B cell (primary cell): Measurements from ENCODE around the gene FARP1. TPM values are rescaled to one million over a fixed set of nuclear protein-coding genes. Genes with fewer than 3 reads are reported as not detected.
A peak's percentile ranks its signal among the peaks of the same experiment; 100 is the strongest.

Experiments used
- ATAC-seq: fragments of 200-7000 bp; cut with Tn5 transposase; one replicate; pipeline ENCODE4 v1.10.0; 2021; ENCODE audit warnings: low read depth, mild to moderate bottlenecking, moderate number of reproducible peaks, moderate library complexity
- CTCF ChIA-PET: fragments of 350-600 bp; sonication (Branson Sonifier 250); formaldehyde crosslinking; loops from one replicate; lab custom pipeline; 2021; ENCODE audit warnings: antibody characterized with exemption, inconsistent platforms; lab: Charles Lee
- POLR2A ChIA-PET: fragments of 350-600 bp; sonication (Branson Sonifier 250); formaldehyde crosslinking; loops from one replicate; lab custom pipeline; 2021; ENCODE audit warnings: antibody characterized with exemption; lab: Charles Lee
- DNase-seq: peaks from one replicate; pipeline ENCODE4 v3.0.0; 2013
- H2AFZ ChIP-seq: 2 replicates; pipeline ENCODE4 v1.6.1; 2012; ENCODE audit warnings: mild to moderate bottlenecking, low read depth, low read length; ENCODE audit not compliant: insufficient read depth, poor library complexity, severe bottlenecking
- H3K27ac ChIP-seq, 2 donors: 1 replicate in 1 of 2; 2 replicates in 1 of 2; pipeline ENCODE4 v1.5.1; 2012 to 2013; ENCODE audit warnings: low read length in 2 of 2, mild to moderate bottlenecking in 2 of 2, moderate library complexity in 1 of 2
- H3K27me3 ChIP-seq, 4 experiments: fragments of 200-600 bp in 1 of 4; sonication (generic) in 1 of 4; replicated peaks in 1 of 4; 1 replicate in 2 of 4; 2 replicates in 2 of 4; pipeline versions ENCODE4 v1.6.1 to v1.7.0; 2013 to 2016; ENCODE audit warnings: low read length in 3 of 4, mild to moderate bottlenecking in 2 of 4, mixed read lengths in 1 of 4, moderate library complexity in 1 of 4; ENCODE audit not compliant: insufficient read depth in 4 of 4, control insufficient read depth in 3 of 4; ENCODE audit errors: control extremely low read depth in 1 of 4
- H3K36me3 ChIP-seq, 2 experiments: replicated peaks in 1 of 2; 1 replicate in 1 of 2; 2 replicates in 1 of 2; pipeline versions ENCODE4 v1.6.1 to v1.7.1; 2013; ENCODE audit warnings: low read length in 1 of 2; ENCODE audit not compliant: insufficient read depth in 2 of 2, control insufficient read depth in 1 of 2; ENCODE audit errors: control extremely low read depth in 1 of 2, extremely low read depth in 1 of 2
- H3K4me1 ChIP-seq, 2 donors: fragments of 200-600 bp in 1 of 2; sonication (generic) in 1 of 2; 1 replicate in 1 of 2; 2 replicates in 1 of 2; pipeline versions ENCODE4 v1.5.1 to v1.6.1; 2013 to 2017; ENCODE audit warnings: low read length in 2 of 2; ENCODE audit not compliant: control insufficient read depth in 2 of 2, insufficient read depth in 2 of 2
- H3K4me2 ChIP-seq: replicated peaks from 2 replicates; pipeline ENCODE3; 2012; ENCODE audit warnings: mild to moderate bottlenecking, low read depth, low read length; ENCODE audit not compliant: poor library complexity, severe bottlenecking
- H3K4me3 ChIP-seq, 5 experiments: fragments of 200-600 bp in 1 of 5; sonication (generic) in 1 of 5; 1 replicate in 3 of 5; 2 replicates in 2 of 5; pipeline versions ENCODE4 v1.5.1 to v1.7.0; 2011 to 2016; ENCODE audit warnings: low read length in 4 of 5, mild to moderate bottlenecking in 4 of 5, low read depth in 2 of 5, control low read depth in 1 of 5, moderate library complexity in 1 of 5; ENCODE audit not compliant: insufficient read depth in 1 of 5; ENCODE audit errors: control extremely low read depth in 1 of 5, extremely low read depth in 1 of 5
- H3K79me2 ChIP-seq: fragments of 200-600 bp; sonication (generic); one replicate; pipeline ENCODE4 v1.6.0; 2016; ENCODE audit warnings: low read length; ENCODE audit not compliant: control insufficient read depth, insufficient read depth
- H3K9ac ChIP-seq: fragments of 200-600 bp; sonication (generic); 2 replicates; pipeline ENCODE4 v1.6.1; 2017; ENCODE audit warnings: mild to moderate bottlenecking, low read length, moderate library complexity
- H3K9me3 ChIP-seq, 3 donors: one replicate each; pipeline versions ENCODE4 v1.6.1 to v1.7.1; 2013; ENCODE audit warnings: low read length in 2 of 3; ENCODE audit not compliant: control insufficient read depth in 2 of 3, insufficient read depth in 1 of 3; ENCODE audit errors: control extremely low read depth in 1 of 3
- H4K20me1 ChIP-seq: 2 replicates; pipeline ENCODE4 v1.6.0; 2012; ENCODE audit warnings: mild to moderate bottlenecking, low read length; ENCODE audit not compliant: insufficient read depth, control insufficient read depth, poor library complexity, severe bottlenecking
- H3K27ac Mint-ChIP-seq: one replicate; pipeline ENCODE4 v1.8.0; 2021; ENCODE audit warnings: mixed read lengths
- H3K27me3 Mint-ChIP-seq: one replicate; pipeline ENCODE4 v1.8.0; 2021; ENCODE audit warnings: mixed read lengths
- H3K4me1 Mint-ChIP-seq: one replicate; pipeline ENCODE4 v1.8.0; 2021; ENCODE audit warnings: mixed read lengths
- H3K4me3 Mint-ChIP-seq: one replicate; pipeline ENCODE4 v1.8.0; 2021; ENCODE audit warnings: mixed read lengths
- H3K9me3 Mint-ChIP-seq: one replicate; pipeline ENCODE4 v1.8.0; 2022; ENCODE audit warnings: mixed read lengths; ENCODE audit not compliant: insufficient read depth
- EZH2 ChIP-seq: IDR thresholded peaks from 2 replicates; pipeline ENCODE4 v1.6.1; 2012; ENCODE audit warnings: borderline replicate concordance, low read depth, mild to moderate bottlenecking, moderate library complexity, low read length; ENCODE audit not compliant: insufficient read depth, poor library complexity, severe bottlenecking
- WGBS: methylation state at CpG from one replicate; pipeline ENCODE4 v1.1.5; 2013; ENCODE audit warnings: missing lambda C conversion rate; ENCODE audit not compliant: insufficient coverage; 5-methylcytosine and 5-hydroxymethylcytosine counted together
- intact Hi-C: fragments of 100-400 bp; cut with micrococcal nuclease; formaldehyde crosslinking; loops from one replicate; pipeline ENCODE4 v1.10.0; 2022
- polyA plus RNA-seq: library from polyadenylated mRNA; depleted of rRNA; stranded (reverse); fragments of >200 nt; gene quantifications from 2 replicates; pipeline ENCODE4 v1.2.3, GENCODE V29; 2012
- total RNA-seq, 2 donors: library from RNA; stranded (reverse); fragments of 120-200 nt in 1 of 2; gene quantifications; 1 replicate in 1 of 2; 2 replicates in 1 of 2; pipeline versions ENCODE4 v1.2.3 to v1.2.4, GENCODE V29; 2013 to 2022
- TF ChIP-seq, protein P1 (sequence below): fragments of 200-600 bp; IDR thresholded peaks from one replicate; pipeline ENCODE4 v1.8.0; 2022; ENCODE audit warnings: antibody characterized with exemption, mild to moderate bottlenecking

Gene FARP1
- total and polyA plus RNA-seq, 2 donors (not counting 1 experiment from before 2014, with no cell fraction given): 0.15 to 1.5 TPM

DNA sequence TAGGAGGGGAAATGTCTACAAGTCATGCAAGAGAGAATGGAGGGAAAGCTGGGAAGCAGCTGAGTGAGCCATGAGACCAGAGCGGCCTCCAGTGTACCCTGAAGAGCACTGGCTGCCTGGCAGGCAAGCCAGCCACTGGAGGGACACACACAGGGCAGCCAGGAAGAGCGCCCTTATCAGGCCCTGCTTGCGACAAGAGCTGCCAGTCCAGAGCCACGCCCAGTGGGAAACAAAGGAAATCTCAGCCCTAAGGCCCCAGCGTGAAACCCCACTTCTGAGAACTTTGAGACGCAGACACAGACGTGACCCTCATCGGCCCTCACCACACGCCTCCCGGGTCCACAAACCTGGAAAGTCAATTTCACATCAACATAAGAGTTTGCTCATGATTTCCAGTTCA, 329.0 kb downstream of the FARP1 start:
- POLR2A ChIA-PET: no interaction called here
- ATAC-seq: no peak

DNA sequence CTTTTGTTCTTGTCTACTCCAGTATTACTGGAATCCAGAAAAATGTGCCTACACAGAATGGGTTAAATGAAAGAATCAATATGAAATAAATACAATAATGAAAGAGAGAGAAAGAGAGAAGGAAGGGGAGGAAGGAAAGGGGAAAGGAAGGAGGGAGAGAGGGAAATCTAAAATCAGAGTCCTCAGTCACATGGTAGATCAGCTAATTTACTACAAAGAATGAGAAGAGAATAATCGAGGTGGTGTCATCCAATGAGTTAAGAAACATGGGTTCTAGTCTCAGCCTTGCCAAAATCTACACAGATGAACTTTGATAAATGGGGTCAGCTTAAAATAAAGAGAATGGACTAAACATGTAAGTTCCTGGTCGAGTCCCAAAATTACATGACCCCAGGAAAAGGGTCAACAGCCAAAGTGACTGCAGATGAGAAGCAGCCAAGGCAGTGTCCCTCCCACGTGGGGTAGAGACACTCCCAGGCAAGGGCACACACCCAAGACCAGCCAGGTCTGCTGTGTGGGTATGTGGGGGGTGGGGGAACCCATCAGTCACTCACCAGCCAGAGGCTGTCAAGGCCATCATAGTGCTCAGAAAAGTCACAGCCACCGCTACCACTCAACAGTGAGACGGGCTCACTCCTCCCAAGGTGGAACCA, 330.4 kb downstream of the FARP1 start:
- Histone ChIP-seq H3K4me2 (no peak overlapping the region), H4K20me1 (peaks cover 82% of the 10 kb centered on the region), H3K9me3 (peaks cover 0 to 4% (median 0%) of the 10 kb centered on the region in 3 donors), H3K79me2 (peaks cover 72% of the 10 kb centered on the region), H3K4me1 (peaks cover 23% of the 10 kb centered on the region in 2 donors), H3K36me3 (peaks cover 3 to 55% of the 10 kb centered on the region in 2 experiments), H3K4me3 (no peak overlapping the region), H2AFZ (no peak overlapping the region), H3K9ac (no peak overlapping the region), H3K27me3 (no peaks in the 10 kb centered on the region), H3K27ac (peak overlapping the region in 1 of 2 donors; percentile 9)
- H3K27ac Mint-ChIP-seq: peak overlapping the region; percentile 47
- no peaks in the 10 kb centered on the region for H3K27me3 Mint-ChIP-seq
- ChIA-PET CTCF (interaction anchor here (0.7 kb wide), 1 partner anchor 198 kb away, joined by 3 read pairs; no protein-coding TSS in a partner anchor), POLR2A (no interaction called here)
- TF ChIP-seq EZH2: no peak
- TF ChIP-seq, protein P1, sequence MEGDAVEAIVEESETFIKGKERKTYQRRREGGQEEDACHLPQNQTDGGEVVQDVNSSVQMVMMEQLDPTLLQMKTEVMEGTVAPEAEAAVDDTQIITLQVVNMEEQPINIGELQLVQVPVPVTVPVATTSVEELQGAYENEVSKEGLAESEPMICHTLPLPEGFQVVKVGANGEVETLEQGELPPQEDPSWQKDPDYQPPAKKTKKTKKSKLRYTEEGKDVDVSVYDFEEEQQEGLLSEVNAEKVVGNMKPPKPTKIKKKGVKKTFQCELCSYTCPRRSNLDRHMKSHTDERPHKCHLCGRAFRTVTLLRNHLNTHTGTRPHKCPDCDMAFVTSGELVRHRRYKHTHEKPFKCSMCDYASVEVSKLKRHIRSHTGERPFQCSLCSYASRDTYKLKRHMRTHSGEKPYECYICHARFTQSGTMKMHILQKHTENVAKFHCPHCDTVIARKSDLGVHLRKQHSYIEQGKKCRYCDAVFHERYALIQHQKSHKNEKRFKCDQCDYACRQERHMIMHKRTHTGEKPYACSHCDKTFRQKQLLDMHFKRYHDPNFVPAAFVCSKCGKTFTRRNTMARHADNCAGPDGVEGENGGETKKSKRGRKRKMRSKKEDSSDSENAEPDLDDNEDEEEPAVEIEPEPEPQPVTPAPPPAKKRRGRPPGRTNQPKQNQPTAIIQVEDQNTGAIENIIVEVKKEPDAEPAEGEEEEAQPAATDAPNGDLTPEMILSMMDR: no peak
- peaks cover 23% of the 10 kb centered on the region for H3K4me1 Mint-ChIP-seq
- no peak overlapping the region for H3K4me3 Mint-ChIP-seq
- no peaks in the 10 kb centered on the region for H3K9me3 Mint-ChIP-seq
- intact Hi-C loops: no loop called here
- DNase-seq: no peak
- WGBS: 100% methylated on average over 4 of the region's 5 CpGs
- no peak for ATAC-seq

More for the DNA sequence above, 329.0 kb downstream of the FARP1 start:
- Mint-ChIP-seq H3K4me1 (peaks cover 12% of the 10 kb centered on the region), H3K9me3 (no peaks in the 10 kb centered on the region), H3K27me3 (no peaks in the 10 kb centered on the region), H3K27ac (peak overlapping the region; percentile 20), H3K4me3 (no peak overlapping the region)
- Histone ChIP-seq H3K9ac (no peak overlapping the region), H4K20me1 (peaks cover 79% of the 10 kb centered on the region), H3K27ac (no peak overlapping the region), H3K27me3 (no peaks in the 10 kb centered on the region), H3K79me2 (peaks cover 68% of the 10 kb centered on the region), H3K4me2 (no peak overlapping the region), H3K4me1 (peaks cover 9 to 10% of the 10 kb centered on the region in 2 donors), H2AFZ (no peak overlapping the region), H3K9me3 (peaks cover 0 to 4% (median 0%) of the 10 kb centered on the region in 3 donors), H3K36me3 (peaks cover 3 to 60% of the 10 kb centered on the region in 2 experiments), H3K4me3 (no peak overlapping the region)
- CTCF ChIA-PET: interaction anchor here (1.3 kb wide), 1 partner anchor 26 kb away, joined by 5 read pairs; no protein-coding TSS in a partner anchor
- intact Hi-C loops: no loop called here
- 95% methylated on average over 8 of the region's 10 CpGs for WGBS
- TF ChIP-seq EZH2: no peak
- TF ChIP-seq, protein P1: no peak
- DNase-seq: no peak
